Breast epithelium (tissue), 4 donors: ENCODE data around the gene SLC26A9. TPM values are rescaled to one million over a fixed set of nuclear protein-coding genes. Genes with fewer than 3 reads are reported as not detected.

Source experiments
- DNase-seq, 2 donors: peaks; one replicate each; pipeline ENCODE4 v3.0.0-alpha.2; 2019; ENCODE audit warnings: low spot score in 2 of 2
- H3K27ac ChIP-seq, 2 donors: fragments of 200-600 bp; sonication (generic) in 1 of 2; one replicate each; pipeline ENCODE4 v1.5.1; 2016 to 2019; ENCODE audit warnings: mild to moderate bottlenecking in 1 of 2
- H3K27me3 ChIP-seq, 2 donors: fragments of 200-600 bp; sonication (generic) in 1 of 2; one replicate each; pipeline versions ENCODE4 v1.5.1 to v1.6.0; 2017 to 2019; ENCODE audit warnings: control low read depth in 1 of 2, mild to moderate bottlenecking in 1 of 2
- H3K36me3 ChIP-seq: fragments of 200-600 bp; one replicate; pipeline ENCODE4 v1.5.1; 2019
- H3K4me1 ChIP-seq, 2 donors: fragments of 200-600 bp; sonication (generic); one replicate each; pipeline ENCODE4 v1.5.1; 2016 to 2019; ENCODE audit warnings: control low read depth in 1 of 2
- H3K4me3 ChIP-seq, 3 donors: fragments of 200-600 bp; sonication (generic); 1 replicate in 2 of 3; 2 replicates in 1 of 3; pipeline ENCODE4 v1.5.1; 2016 to 2019; ENCODE audit warnings: mild to moderate bottlenecking in 3 of 3, moderate library complexity in 2 of 3
- H3K9me3 ChIP-seq, 2 donors: fragments of 200-600 bp; sonication (generic) in 1 of 2; one replicate each; pipeline ENCODE4 v1.5.1; 2016 to 2019; ENCODE audit warnings: control low read depth in 1 of 2
- CTCF ChIP-seq, 3 donors: fragments of 450-650 bp; IDR thresholded peaks; one replicate each; pipeline ENCODE4 v1.5.1; 2016 to 2017; ENCODE audit warnings: antibody characterized with exemption in 3 of 3, mild to moderate bottlenecking in 3 of 3, moderate library complexity in 3 of 3
- POLR2A ChIP-seq: fragments of 450-650 bp; IDR thresholded peaks from one replicate; pipeline ENCODE4 v1.6.1; 2016; ENCODE audit warnings: antibody characterized with exemption, mild to moderate bottlenecking, moderate library complexity
- POLR2AphosphoS5 ChIP-seq, 3 donors: sonication (generic); formaldehyde crosslinking; IDR thresholded peaks; one replicate each; pipeline ENCODE4 v1.6.1; 2017; ENCODE audit warnings: antibody characterized with exemption in 3 of 3
- intact Hi-C: fragments of 100-400 bp; cut with DNase I; formaldehyde crosslinking; loops from one replicate; pipeline ENCODE4 v1.15.1; 2023; ENCODE audit warnings: low total_unique reads
- total RNA-seq, 3 donors: library from RNA; depleted of rRNA; stranded (reverse); fragments of >200 nt; gene quantifications; one replicate each; pipeline ENCODE4 v1.1.0, GENCODE V29; 2016

The SLC26A9 gene
- total RNA-seq, 3 donors from 2014 or later = not detected

DNA sequence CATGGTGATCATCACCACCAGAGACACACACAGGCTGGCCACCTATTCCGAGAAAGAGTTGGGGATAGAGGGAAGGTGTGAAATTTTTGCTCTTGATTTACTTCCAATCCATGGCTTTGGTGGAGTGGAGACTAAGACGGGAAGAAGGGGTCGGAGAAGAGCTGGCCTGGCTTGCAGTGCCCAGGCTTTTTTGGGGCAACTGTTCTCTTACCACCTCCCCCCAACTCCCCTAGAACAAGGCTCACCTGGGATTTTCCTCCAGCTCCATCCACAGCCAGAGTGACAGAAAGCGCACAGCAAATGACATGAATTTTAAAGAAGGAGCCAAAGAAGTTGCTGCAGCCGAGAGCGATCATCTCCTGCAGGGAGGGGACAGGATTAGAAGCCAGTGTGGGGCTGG, 16.0 kb downstream of the SLC26A9 start:
- Histone ChIP-seq H3K9me3 (no peaks in the 10 kb centered on the region), H3K27ac (no peak overlapping the region), H3K27me3 (no peaks in the 10 kb centered on the region), H3K36me3 (no peaks in the 10 kb centered on the region), H3K4me3 (no peak overlapping the region), H3K4me1 (no peaks in the 10 kb centered on the region)
- DNase-seq = peak in 1 of 2 donors; percentile 17
- intact Hi-C loops = no loop called here
- TF ChIP-seq POLR2AphosphoS5 (IDR thresholded peaks at IDR 0.05) (no peak), CTCF (IDR thresholded peaks at IDR 0.05) (no peak), POLR2A (no peak)

GRCh38 chr1:205926636-205927035, 16.6 kb downstream of the SLC26A9 start:
- TF ChIP-seq POLR2A (no peak), CTCF (IDR thresholded peaks at IDR 0.05) (no peak), POLR2AphosphoS5 (IDR thresholded peaks at IDR 0.05) (no peak)
- Histone ChIP-seq H3K4me1 (no peaks in the 10 kb centered on the region), H3K9me3 (no peaks in the 10 kb centered on the region), H3K27me3 (no peaks in the 10 kb centered on the region), H3K27ac (no peak overlapping the region), H3K4me3 (no peak overlapping the region), H3K36me3 (no peaks in the 10 kb centered on the region)
- intact Hi-C loops = no loop called here
- no peak for DNase-seq

GRCh38 chr1:205926213-205926612, 17.0 kb downstream of the SLC26A9 start:
- no peak overlapping the region for H3K4me3 ChIP-seq
- intact Hi-C loops = no loop called here
- no peaks in the 10 kb centered on the region for H3K27me3 ChIP-seq
- no peak for DNase-seq
- H3K36me3 ChIP-seq = no peaks in the 10 kb centered on the region
- no peak overlapping the region for H3K27ac ChIP-seq
- H3K9me3 ChIP-seq = no peaks in the 10 kb centered on the region
- TF ChIP-seq POLR2AphosphoS5 (IDR thresholded peaks at IDR 0.05) (no peak), POLR2A (no peak), CTCF (IDR thresholded peaks at IDR 0.05) (no peak)
- no peaks in the 10 kb centered on the region for H3K4me1 ChIP-seq

DNA sequence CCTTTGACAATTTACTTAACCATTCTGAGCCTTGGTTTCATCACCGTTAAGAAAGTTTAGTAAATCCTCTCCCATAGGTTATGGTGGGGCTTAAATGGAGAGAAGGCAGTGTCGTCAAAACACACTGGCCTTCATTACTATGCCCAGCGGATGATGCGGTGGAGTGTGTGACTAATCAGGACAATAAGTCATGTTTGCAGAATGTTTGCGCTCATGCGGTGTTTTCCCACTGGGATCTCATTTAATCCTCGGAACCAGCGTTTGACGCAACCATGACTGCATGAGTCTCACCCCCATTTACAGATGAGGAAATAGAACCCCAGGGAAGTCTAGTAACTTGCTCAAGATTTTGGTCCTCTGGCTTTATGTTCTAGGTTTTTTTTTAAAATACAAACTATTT, 17.5 kb downstream of the SLC26A9 start:
- Histone ChIP-seq H3K9me3 (no peaks in the 10 kb centered on the region), H3K36me3 (no peaks in the 10 kb centered on the region), H3K27me3 (no peaks in the 10 kb centered on the region), H3K27ac (no peak overlapping the region), H3K4me3 (no peak overlapping the region), H3K4me1 (no peaks in the 10 kb centered on the region)
- TF ChIP-seq CTCF (IDR thresholded peaks at IDR 0.05) = no peak
- no peak for TF ChIP-seq POLR2AphosphoS5 (IDR thresholded peaks at IDR 0.05)
- TF ChIP-seq POLR2A = no peak
- DNase-seq = no peak
- intact Hi-C loops = no loop called here

GRCh38 chr1:205924460-205924790, 18.8 kb downstream of the SLC26A9 start:
- Histone ChIP-seq H3K9me3 (no peaks in the 10 kb centered on the region), H3K27me3 (no peaks in the 10 kb centered on the region), H3K27ac (no peak overlapping the region), H3K4me1 (no peaks in the 10 kb centered on the region), H3K4me3 (no peak overlapping the region), H3K36me3 (no peaks in the 10 kb centered on the region)
- TF ChIP-seq POLR2A = no peak
- no peak for TF ChIP-seq CTCF (IDR thresholded peaks at IDR 0.05)
- no peak for TF ChIP-seq POLR2AphosphoS5 (IDR thresholded peaks at IDR 0.05)
- intact Hi-C loops = no loop called here
- no peak for DNase-seq
